ENCODE results near the gene LARP4B.

Gene LARP4B

GRCh38 chr10:784403-785088 lies 147.0 kb downstream of the LARP4B start:
- peak overlapping the region; percentile 26 for H3K4me3 ChIP-seq (ENCODE audit: insufficient read depth, low read depth, low read length)
- WGBS, 2 experiments: 10 to 13% methylated on average over 51 of the region's 51 CpGs
- no peak overlapping the region for H3K27ac ChIP-seq (ENCODE audit: insufficient read depth, low read depth, low read length, poor library complexity, severe bottlenecking)
- H3K36me3 ChIP-seq (ENCODE audit: control insufficient read depth, insufficient read depth, low read length): no peaks in the 10 kb centered on the region
- peaks cover 23% of the 10 kb centered on the region for H3K27me3 ChIP-seq (ENCODE audit: control insufficient read depth, insufficient read depth, low read length, poor library complexity, severe bottlenecking)
- no peaks in the 10 kb centered on the region for H3K9me3 ChIP-seq (ENCODE audit: control insufficient read depth, low read length)
- no peaks in the 10 kb centered on the region for H3K4me1 ChIP-seq (ENCODE audit: control insufficient read depth, insufficient read depth, low read length)

- no peak overlapping the region for H3K27ac ChIP-seq (ENCODE audit: insufficient read depth, low read depth, low read length, poor library complexity, severe bottlenecking)
- no peak overlapping the region for H3K4me3 ChIP-seq (ENCODE audit: insufficient read depth, low read depth, low read length)
- H3K27me3 ChIP-seq (ENCODE audit: control insufficient read depth, insufficient read depth, low read length, poor library complexity, severe bottlenecking): peaks cover 23% of the 10 kb centered on the region
- H3K36me3 ChIP-seq (ENCODE audit: control insufficient read depth, insufficient read depth, low read length): no peaks in the 10 kb centered on the region
- 90 to 91% methylated on average over 32 of the region's 32 CpGs for WGBS, 2 experiments
- no peaks in the 10 kb centered on the region for H3K9me3 ChIP-seq (ENCODE audit: control insufficient read depth, low read length)
- H3K4me1 ChIP-seq (ENCODE audit: control insufficient read depth, insufficient read depth, low read length): no peaks in the 10 kb centered on the region
Measured at GRCh38 chr10:782751-783648, 148.5 kb downstream of the LARP4B start.

- no peaks in the 10 kb centered on the region for H3K36me3 ChIP-seq (ENCODE audit: control insufficient read depth, insufficient read depth, low read length)
- peaks cover 21% of the 10 kb centered on the region for H3K27me3 ChIP-seq (ENCODE audit: control insufficient read depth, insufficient read depth, low read length, poor library complexity, severe bottlenecking)
- 94 to 95% methylated on average over 21 of the region's 21 CpGs for WGBS, 2 experiments
- no peak overlapping the region for H3K27ac ChIP-seq (ENCODE audit: insufficient read depth, low read depth, low read length, poor library complexity, severe bottlenecking)
- H3K4me1 ChIP-seq (ENCODE audit: control insufficient read depth, insufficient read depth, low read length): no peaks in the 10 kb centered on the region
- no peaks in the 10 kb centered on the region for H3K9me3 ChIP-seq (ENCODE audit: control insufficient read depth, low read length)
- H3K4me3 ChIP-seq (ENCODE audit: insufficient read depth, low read depth, low read length): no peak overlapping the region
Measured at GRCh38 chr10:780536-781524, 150.7 kb downstream of the LARP4B start.

- Histone ChIP-seq H3K27me3 (ENCODE audit: control insufficient read depth, insufficient read depth, low read length, poor library complexity, severe bottlenecking) (peaks cover 4% of the 10 kb centered on the region), H3K4me1 (ENCODE audit: control insufficient read depth, insufficient read depth, low read length) (no peaks in the 10 kb centered on the region), H3K4me3 (ENCODE audit: insufficient read depth, low read depth, low read length) (no peak overlapping the region), H3K36me3 (ENCODE audit: control insufficient read depth, insufficient read depth, low read length) (no peaks in the 10 kb centered on the region), H3K9me3 (ENCODE audit: control insufficient read depth, low read length) (no peaks in the 10 kb centered on the region), H3K27ac (ENCODE audit: insufficient read depth, low read depth, low read length, poor library complexity, severe bottlenecking) (no peak overlapping the region)
- WGBS, 2 experiments: 82 to 83% methylated on average over 27 of the region's 27 CpGs
Measured at GRCh38 chr10:778626-779330, 152.7 kb downstream of the LARP4B start.

GRCh38 chr10:777913-778479 lies 153.5 kb downstream of the LARP4B start:
- H3K9me3 ChIP-seq (ENCODE audit: control insufficient read depth, low read length): no peaks in the 10 kb centered on the region
- H3K4me3 ChIP-seq (ENCODE audit: insufficient read depth, low read depth, low read length): no peak overlapping the region
- no peak overlapping the region for H3K27ac ChIP-seq (ENCODE audit: insufficient read depth, low read depth, low read length, poor library complexity, severe bottlenecking)
- no peaks in the 10 kb centered on the region for H3K4me1 ChIP-seq (ENCODE audit: control insufficient read depth, insufficient read depth, low read length)
- H3K27me3 ChIP-seq (ENCODE audit: control insufficient read depth, insufficient read depth, low read length, poor library complexity, severe bottlenecking): no peaks in the 10 kb centered on the region
- no peaks in the 10 kb centered on the region for H3K36me3 ChIP-seq (ENCODE audit: control insufficient read depth, insufficient read depth, low read length)
- WGBS, 2 experiments: 89 to 90% methylated on average over 16 of the region's 16 CpGs

GRCh38 chr10:776772-777171 lies 154.7 kb downstream of the LARP4B start:
- WGBS, 2 experiments: 94 to 95% methylated on average over 17 of the region's 17 CpGs
- Histone ChIP-seq H3K4me3 (ENCODE audit: insufficient read depth, low read depth, low read length) (no peak overlapping the region), H3K4me1 (ENCODE audit: control insufficient read depth, insufficient read depth, low read length) (no peaks in the 10 kb centered on the region), H3K27ac (ENCODE audit: insufficient read depth, low read depth, low read length, poor library complexity, severe bottlenecking) (no peak overlapping the region), H3K9me3 (ENCODE audit: control insufficient read depth, low read length) (no peaks in the 10 kb centered on the region), H3K36me3 (ENCODE audit: control insufficient read depth, insufficient read depth, low read length) (no peaks in the 10 kb centered on the region), H3K27me3 (ENCODE audit: control insufficient read depth, insufficient read depth, low read length, poor library complexity, severe bottlenecking) (no peaks in the 10 kb centered on the region)

GRCh38 chr10:775245-776075 lies 156.0 kb downstream of the LARP4B start:
- Histone ChIP-seq H3K9me3 (ENCODE audit: control insufficient read depth, low read length) (no peaks in the 10 kb centered on the region), H3K27ac (ENCODE audit: insufficient read depth, low read depth, low read length, poor library complexity, severe bottlenecking) (no peak overlapping the region), H3K36me3 (ENCODE audit: control insufficient read depth, insufficient read depth, low read length) (no peaks in the 10 kb centered on the region)

GRCh38 chr10:774661-775244 lies 156.8 kb downstream of the LARP4B start:
- Histone ChIP-seq H3K9me3 (ENCODE audit: control insufficient read depth, low read length) (no peaks in the 10 kb centered on the region), H3K4me3 (ENCODE audit: insufficient read depth, low read depth, low read length) (no peak overlapping the region), H3K27me3 (ENCODE audit: control insufficient read depth, insufficient read depth, low read length, poor library complexity, severe bottlenecking) (no peaks in the 10 kb centered on the region), H3K4me1 (ENCODE audit: control insufficient read depth, insufficient read depth, low read length) (no peaks in the 10 kb centered on the region), H3K27ac (ENCODE audit: insufficient read depth, low read depth, low read length, poor library complexity, severe bottlenecking) (no peak overlapping the region), H3K36me3 (ENCODE audit: control insufficient read depth, insufficient read depth, low read length) (no peaks in the 10 kb centered on the region)
- 92% methylated on average over 23 of the region's 23 CpGs for WGBS, 2 experiments

More at GRCh38 chr10:775245-776075, 156.0 kb downstream of the LARP4B start:
- Histone ChIP-seq H3K4me3 (ENCODE audit: insufficient read depth, low read depth, low read length) (no peak overlapping the region), H3K4me1 (ENCODE audit: control insufficient read depth, insufficient read depth, low read length) (no peaks in the 10 kb centered on the region), H3K27me3 (ENCODE audit: control insufficient read depth, insufficient read depth, low read length, poor library complexity, severe bottlenecking) (no peaks in the 10 kb centered on the region)
- 92 to 93% methylated on average over 38 of the region's 38 CpGs for WGBS, 2 experiments
